Measurements from ENCODE around the gene C1QTNF5.

The C1QTNF5 gene

DNA sequence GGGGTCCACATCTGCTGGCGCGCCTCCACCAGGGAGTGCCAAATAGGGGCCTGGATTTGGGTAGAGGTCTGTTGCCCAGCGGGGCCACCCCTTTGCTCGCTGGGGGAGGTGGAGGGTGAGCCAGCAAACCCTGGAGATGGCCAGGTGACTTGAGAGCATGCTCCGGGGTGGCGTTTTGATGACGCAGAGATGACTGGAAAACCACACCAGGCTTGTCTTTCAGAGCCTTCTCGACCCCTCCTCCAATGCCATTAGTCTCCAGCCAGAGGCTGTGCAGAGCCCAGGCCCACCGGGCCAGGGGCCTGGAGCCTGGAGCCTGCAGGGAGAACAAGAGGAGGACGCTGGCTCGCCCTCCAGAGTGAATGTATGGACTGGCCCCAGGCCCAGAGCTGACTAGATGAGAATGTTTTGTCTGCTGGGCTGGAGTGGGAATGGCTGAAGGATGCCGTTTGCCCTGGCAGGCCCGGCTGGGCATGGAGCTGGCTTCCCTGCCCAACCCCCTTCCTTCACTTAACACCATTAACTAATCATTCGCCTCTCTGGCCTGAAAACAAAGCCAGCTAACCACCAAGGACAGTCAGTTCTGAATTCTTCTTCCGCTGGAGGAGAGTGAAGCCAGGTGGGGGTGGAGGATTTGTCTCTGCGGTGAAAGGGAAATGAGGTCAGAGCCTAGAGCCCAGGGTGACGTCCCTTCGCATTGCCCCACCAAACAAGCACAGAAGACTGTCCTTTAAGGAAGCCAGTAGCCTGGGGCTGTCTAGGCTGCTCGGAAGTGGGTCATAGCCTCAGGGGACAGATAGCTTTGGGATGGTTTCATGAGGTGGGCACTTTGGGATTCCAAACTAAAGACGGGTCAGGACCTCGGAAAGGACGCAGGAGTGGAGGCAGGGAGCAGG is 22.2 kb downstream of the C1QTNF5 start:
- no peak for DNase-seq (ENCODE audit: low read depth in 2 of 2)

DNA sequence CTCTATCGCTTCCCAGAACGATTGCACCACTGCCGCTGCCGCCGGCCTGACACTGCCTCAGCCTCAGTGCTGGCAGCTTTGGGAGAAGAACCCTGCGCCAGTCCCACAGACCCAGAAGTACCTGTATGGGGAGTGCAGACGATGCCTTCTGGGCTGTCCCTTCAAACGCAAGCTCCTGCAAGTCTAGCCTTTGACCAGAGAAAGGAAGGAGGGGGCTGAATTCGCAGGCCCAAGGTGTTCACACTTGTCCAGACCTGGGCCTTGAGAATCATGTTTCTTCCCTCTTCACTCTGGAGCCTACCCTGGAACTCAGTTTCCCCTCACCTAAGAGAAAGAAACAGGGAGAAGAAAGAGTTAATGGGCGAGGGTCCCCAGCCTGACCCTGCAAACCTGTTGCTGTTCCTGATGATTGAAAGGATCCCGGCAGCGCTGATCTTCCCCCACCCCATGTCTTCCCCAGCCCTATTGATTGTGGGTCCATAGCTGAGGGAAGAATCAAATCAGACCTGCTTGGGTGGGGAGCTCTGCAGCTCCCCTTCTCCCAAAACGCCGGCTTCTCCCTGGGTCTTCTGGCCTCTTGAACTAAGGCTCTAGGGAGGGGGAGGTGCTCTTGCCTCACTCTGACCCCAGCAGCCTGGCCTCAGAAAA is 23.0 kb downstream of the C1QTNF5 start:
- no peak for DNase-seq (ENCODE audit: low read depth in 2 of 2)

- no peak for DNase-seq (ENCODE audit: low read depth in 2 of 2)
Measured at GRCh38 chr11:119316729-119317591, 23.7 kb downstream of the C1QTNF5 start, which contains the start of gene MCAM. TSS of gene MCAM (minus strand) at chr11:119317130. CDS start at chr11:119317101, 29 bp downstream.

GRCh38 chr11:119316016-119316728 is 24.5 kb downstream of the C1QTNF5 start:
- DNase-seq (ENCODE audit: low read depth in 2 of 2): no peak

DNA sequence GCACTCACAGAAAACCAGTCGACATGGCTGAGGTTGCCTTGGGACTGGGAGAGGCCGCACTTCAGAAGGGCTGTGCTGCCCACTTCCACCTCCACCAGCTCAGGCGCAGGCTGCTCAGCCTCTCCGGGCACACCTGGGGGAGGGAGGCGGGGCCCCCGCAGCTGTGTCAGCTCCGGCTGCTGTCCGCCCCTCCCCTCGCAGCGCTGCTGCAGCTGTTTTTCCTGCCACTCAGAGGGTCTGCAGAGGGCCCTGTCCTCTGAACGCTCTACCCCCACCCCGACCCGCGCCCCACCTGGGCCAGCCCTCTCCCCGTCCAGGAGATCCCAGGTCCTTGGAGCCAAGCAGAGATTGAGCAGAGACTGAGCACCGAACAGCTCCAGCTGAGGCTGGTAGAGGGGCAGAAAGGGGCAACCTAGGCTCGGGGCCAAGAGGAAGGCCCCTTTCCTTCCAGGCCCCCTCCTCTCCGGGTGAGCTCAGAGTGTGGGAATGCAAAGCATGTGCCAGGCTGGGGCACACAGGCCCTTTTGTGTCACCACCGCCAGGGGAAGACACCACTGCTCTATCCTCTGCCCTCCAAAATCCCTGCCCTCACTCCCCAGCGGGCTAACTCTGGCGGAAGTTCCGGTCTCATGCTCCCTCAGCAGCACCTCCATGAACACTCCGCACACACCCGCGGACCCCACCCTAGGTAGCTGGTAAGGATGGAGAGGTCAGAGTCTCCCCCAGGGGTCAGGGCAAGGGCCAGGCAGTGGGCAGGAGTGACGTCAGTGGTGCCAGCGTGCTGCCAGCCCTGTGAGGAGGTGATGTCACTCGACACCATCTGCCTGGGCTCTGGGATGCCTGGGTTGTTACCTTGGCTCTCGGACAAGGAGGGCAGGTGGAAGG is 25.3 kb downstream of the C1QTNF5 start:
- no peak for DNase-seq (ENCODE audit: low read depth in 2 of 2)

DNA sequence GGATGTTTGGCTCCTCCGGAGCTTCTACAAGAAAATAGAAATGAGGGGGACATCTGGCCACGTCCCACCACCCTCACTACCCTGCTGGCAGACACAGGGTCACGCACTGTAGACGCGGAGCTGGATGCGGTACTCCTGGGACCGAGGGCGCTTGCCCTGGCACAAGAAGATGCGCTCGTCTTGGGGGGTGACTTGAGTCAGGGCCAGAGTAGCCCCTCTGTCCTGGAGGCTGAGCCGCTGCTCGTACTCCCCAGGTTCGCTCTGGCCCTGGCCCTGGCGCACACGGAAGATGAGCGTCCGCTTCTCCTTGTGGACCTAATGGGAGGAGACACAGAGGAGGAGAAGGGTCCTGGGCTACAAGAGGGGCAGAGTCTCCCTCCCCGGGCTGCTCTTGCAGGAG is 26.0 kb downstream of the C1QTNF5 start:
- DNase-seq (ENCODE audit: low read depth in 2 of 2): no peak

DNA sequence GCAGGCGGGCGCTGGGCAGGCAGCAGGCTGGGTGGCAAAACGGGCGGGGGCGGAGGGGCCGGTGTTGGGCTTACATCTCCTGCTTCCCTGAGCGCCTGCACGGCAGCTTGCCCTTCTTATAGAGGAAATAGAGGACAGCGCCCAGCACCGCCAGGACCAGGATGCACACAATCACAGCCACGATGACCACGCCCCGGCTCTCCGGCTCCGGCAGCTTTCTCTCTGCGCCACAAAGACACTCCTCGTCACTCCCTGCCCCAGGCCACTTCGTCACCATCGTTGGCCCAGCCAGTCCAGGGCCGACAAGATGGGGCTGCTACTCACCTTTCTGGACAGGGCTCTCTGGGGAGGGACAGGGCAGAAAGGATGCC is 30.0 kb downstream of the C1QTNF5 start:
- DNase-seq (ENCODE audit: low read depth in 2 of 2): no peak

- DNase-seq (ENCODE audit: low read depth in 2 of 2): no peak
Measured at GRCh38 chr11:119309953-119310681, 30.6 kb downstream of the C1QTNF5 start.

DNA sequence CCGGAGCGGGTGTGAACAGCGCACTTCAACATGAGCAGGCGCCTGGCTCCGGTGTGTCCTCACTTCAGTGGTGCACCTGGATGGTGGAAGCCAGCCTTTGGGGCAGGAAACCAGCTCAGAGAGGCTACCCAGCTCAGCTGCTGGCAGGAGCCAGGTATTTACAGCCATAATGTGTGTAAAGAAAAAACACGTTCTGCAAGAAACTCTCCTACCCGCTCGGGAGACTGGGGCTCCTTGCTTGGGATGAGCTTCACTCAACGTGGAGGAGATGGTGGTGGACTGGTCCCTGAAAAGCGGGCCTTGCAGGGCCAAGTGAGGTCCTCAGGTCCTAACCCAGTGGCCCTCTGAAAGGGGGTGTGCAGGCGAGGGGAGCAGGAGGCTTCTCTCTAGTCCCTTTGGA is 31.3 kb downstream of the C1QTNF5 start:
- no peak for DNase-seq (ENCODE audit: low read depth in 2 of 2)

GRCh38 chr11:119307974-119308373 is 32.7 kb downstream of the C1QTNF5 start:
- DNase-seq (ENCODE audit: low read depth in 2 of 2): no peak

GRCh38 chr11:119307219-119307618 is 33.5 kb downstream of the C1QTNF5 start:
- no peak for DNase-seq (ENCODE audit: low read depth in 2 of 2)

DNA sequence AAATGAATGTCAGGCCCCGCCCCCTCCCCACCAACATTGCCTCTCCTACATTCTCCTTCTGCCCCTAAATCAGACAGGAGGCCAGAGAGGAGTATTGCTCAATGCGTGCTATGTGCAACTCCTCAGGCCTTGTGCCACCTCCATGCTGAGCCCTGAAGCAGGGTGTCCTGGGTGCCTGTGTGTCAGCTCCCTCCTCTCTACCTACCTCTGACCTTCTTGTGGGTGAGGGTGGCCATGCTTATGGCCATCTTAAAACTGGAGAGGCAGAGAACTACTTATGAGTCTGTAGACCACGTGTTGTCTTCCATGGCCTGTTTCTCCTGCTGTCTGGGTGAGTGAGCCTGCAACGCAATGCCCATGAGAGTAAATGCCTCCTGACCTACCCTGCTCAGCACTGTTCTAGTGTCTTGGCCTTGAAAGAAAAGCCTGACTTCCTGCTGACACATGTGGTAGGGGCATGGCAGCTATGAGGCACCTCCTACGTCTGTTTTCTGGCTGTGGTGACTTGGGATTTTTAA is 34.3 kb downstream of the C1QTNF5 start:
- DNase-seq (ENCODE audit: low read depth in 2 of 2): no peak

- DNase-seq (ENCODE audit: low read depth in 2 of 2): no peak
Measured at GRCh38 chr11:119305556-119306372, 34.9 kb downstream of the C1QTNF5 start.

DNA sequence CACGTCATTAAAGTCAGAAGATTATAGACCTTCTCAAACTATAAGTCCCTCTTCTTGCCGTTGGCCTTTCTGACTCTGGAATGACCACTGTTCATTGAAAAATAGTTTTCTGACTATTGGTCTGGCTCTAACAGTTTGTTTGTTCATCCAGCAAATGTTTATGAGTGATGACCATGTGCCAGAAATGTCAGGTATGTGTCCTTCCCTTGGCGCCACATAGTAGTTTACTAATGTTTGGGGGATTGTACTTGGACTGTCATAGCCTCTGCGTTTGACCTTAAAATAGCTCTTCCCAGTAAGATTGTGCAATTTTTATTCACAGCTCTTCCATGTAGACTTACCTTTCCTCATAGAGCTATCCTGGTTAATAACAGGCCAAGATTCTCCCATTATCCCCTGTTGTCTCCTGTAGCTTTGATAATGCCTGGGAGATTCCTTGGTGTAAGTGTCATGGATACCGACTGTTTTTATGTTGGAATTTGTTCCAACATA is 37.4 kb downstream of the C1QTNF5 start:
- no peak for DNase-seq (ENCODE audit: low read depth in 2 of 2)

DNA sequence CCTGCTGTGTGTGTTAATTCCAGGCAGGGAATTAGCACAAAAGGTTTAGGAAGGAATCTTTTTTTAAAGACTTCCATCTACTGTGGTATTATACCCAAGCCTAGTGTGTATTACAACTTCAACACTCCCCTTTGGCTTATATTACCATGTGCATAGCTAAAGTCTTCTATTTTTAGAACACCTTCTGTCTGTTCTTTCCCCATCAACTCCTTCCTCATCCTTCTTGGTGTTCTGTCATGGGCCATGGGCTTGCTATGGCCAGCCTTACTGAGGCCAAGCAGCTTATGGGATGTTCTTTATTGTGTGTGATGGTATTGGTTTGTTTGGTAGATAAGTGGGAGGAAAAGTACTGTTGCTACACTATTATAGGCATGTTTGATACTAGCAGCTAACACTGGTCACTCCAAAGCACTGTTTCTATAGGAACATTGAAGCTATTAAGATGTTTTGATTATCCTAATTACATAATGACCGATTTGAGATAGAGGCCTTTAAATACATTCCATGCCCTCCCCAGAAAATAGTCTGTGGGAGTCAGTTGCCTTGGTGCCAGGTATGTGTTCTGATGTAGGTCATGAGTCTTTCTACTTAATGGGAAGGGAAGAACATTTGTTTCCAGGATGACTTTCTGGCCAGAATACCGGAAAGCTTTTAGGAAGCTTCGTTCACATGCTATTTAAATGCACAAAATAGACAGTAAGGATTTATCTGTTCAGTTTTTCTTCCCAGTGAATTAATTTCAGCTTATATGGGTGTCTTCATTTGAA is 40.3 kb downstream of the C1QTNF5 start:
- DNase-seq (ENCODE audit: low read depth in 2 of 2): no peak

DNA sequence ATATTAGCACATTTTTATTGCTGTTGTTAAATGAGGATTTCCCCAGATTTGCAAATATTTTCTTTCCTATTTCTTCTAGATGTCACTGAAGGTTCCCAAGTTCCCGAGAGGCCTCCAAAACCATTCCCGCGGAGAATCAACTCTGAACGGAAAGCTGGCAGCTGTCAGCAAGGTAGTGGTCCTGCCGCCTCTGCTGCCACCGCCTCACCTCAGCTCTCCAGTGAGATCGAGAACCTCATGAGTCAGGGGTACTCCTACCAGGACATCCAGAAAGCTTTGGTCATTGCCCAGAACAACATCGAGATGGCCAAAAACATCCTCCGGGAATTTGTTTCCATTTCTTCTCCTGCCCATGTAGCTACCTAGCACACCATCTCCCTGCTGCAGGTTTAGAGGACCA is 41.3 kb downstream of the C1QTNF5 start:
- no peak for DNase-seq (ENCODE audit: low read depth in 2 of 2)

DNA sequence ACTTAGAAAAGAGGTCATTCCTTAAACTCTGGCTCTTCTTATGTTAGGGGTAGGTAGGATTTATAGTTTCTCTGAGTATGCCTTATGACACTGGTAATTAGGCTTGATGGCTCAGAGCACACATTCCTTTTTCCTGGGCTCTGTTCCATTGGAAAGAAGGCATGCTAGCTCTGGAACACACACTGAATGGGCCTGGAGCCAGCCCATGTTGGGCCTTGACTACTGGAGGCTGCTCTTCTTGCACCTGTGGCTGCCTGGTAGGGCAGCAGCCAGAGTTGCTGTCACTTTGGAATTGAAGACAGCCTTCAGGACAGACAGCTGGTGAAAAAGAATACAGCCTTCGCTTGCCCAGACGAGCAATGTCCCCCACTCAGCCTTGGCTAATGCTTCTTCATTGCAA is 42.0 kb downstream of the C1QTNF5 start:
- DNase-seq (ENCODE audit: low read depth in 2 of 2): no peak

DNA sequence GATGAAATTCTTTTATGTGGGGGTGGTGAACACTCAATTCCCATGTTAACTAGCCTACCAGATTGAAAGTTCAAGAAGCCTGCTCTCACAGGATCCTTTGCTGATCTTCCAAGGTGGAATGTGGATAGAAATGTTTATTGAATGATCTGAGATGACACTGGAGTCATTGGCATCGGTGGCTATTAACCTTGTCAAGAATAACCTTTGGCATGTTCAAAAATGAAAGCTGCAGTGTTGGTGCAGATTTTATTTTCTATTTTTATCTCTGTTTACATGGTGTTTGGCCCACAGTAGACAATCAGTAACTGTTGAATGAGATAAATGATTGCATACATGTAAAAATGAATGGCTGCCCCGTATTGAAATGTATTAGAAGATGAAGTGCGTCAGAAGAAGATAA is 42.7 kb downstream of the C1QTNF5 start:
- DNase-seq (ENCODE audit: low read depth in 2 of 2): no peak
